HepG2 (cell line): Measurements from ENCODE around the gene ZFP69. TPM values are rescaled to one million over a fixed set of nuclear protein-coding genes. Genes with fewer than 3 reads are reported as not detected.

Source experiments
- ARID4A ChIP-seq: sonication (generic); formaldehyde crosslinking; IDR thresholded peaks from 2 replicates; pipeline ENCODE4 v1.5.0; 2020; ENCODE audit warnings: mild to moderate bottlenecking, missing genetic modification reagents, borderline replicate concordance
- CBX5 ChIP-seq: sonication (generic); formaldehyde crosslinking; IDR thresholded peaks from 2 replicates; pipeline ENCODE4 v1.4.0; 2020; ENCODE audit warnings: missing genetic modification reagents, borderline replicate concordance
- HMGXB3 ChIP-seq: sonication (generic); formaldehyde crosslinking; IDR thresholded peaks from 2 replicates; pipeline ENCODE4 v1.4.0; 2020; ENCODE audit warnings: missing genetic modification reagents, borderline replicate concordance
- PHF5A ChIP-seq: IDR thresholded peaks from one replicate; pipeline ENCODE4 v1.6.1; 2018; ENCODE audit warnings: low read depth, missing genetic modification reagents; ENCODE audit not compliant: unreplicated experiment
- PRDM10 ChIP-seq: sonication (generic); formaldehyde crosslinking; IDR thresholded peaks from 2 replicates; pipeline ENCODE4 v1.4.0; 2020; ENCODE audit warnings: low read depth, missing genetic modification reagents
- RBFOX2 ChIP-seq: fragments of 200-400 bp; formaldehyde crosslinking; IDR thresholded peaks from 2 replicates; pipeline ENCODE4 v1.6.1; 2017; ENCODE audit warnings: low read depth, mild to moderate bottlenecking, low read length
- SMARCE1 ChIP-seq: fragments of 450-650 bp; IDR thresholded peaks from 2 replicates; pipeline ENCODE4 v1.6.1; 2017; ENCODE audit warnings: borderline replicate concordance
- ZBTB21 ChIP-seq: sonication (generic); formaldehyde crosslinking; IDR thresholded peaks from 2 replicates; pipeline ENCODE4 v1.4.0; 2020; ENCODE audit warnings: missing genetic modification reagents
- ZBTB33 ChIP-seq: sonication (generic); formaldehyde crosslinking; IDR thresholded peaks from 2 replicates; pipeline ENCODE4 v1.4.0; 2020; ENCODE audit warnings: missing genetic modification reagents
- ZFP1 ChIP-seq: IDR thresholded peaks from 2 replicates; pipeline ENCODE4 v1.6.1; 2016
- ZNF724P ChIP-seq: sonication (generic); formaldehyde crosslinking; IDR thresholded peaks from 2 replicates; pipeline ENCODE4 v1.8.0; 2022; ENCODE audit warnings: missing genetic modification reagents, borderline replicate concordance
- ZNF782 ChIP-seq: sonication (generic); formaldehyde crosslinking; IDR thresholded peaks from 2 replicates; pipeline ENCODE4 v1.4.0; 2020; ENCODE audit warnings: missing genetic modification reagents, mild to moderate bottlenecking, borderline replicate concordance
- ZNF879 ChIP-seq: sonication (generic); formaldehyde crosslinking; IDR thresholded peaks from 2 replicates; pipeline ENCODE4 v1.8.1; 2023; ENCODE audit warnings: missing genetic modification reagents
- polyA plus RNA-seq, 8 experiments: library from polyadenylated mRNA; depleted of rRNA in 3 of 8; stranded (reverse) in 7 of 8; unstranded in 1 of 8; fragments of >200 nt; fragmentation: Illumina TruSeq in 4 of 8; extraction: Trizol in 4 of 8; gene quantifications; 2 replicates each; pipeline versions ENCODE4 v1.2.1 to v1.2.3, GENCODE V29; 2011 to 2016; ENCODE audit warnings: low read depth in 4 of 8, missing spikeins in 1 of 8, mixed read lengths in 1 of 8; ENCODE audit not compliant: insufficient read depth in 1 of 8
- total RNA-seq, 5 experiments: library from RNA; depleted of rRNA; stranded (reverse); fragments of >200 nt; fragmentation: Illumina TruSeq; extraction: Trizol; gene quantifications; 2 replicates each; pipeline ENCODE4 v1.2.3, GENCODE V29; 2016; ENCODE audit warnings: low read depth in 1 of 5

Gene ZFP69
- total and polyA plus RNA-seq, 2 of the 13 experiments (the other 11 are each of a cell fraction or from before 2014, with no cell fraction given), result 2.6 to 5.6 TPM

GRCh38 chr1:40508375-40509341, 31.6 kb downstream of the ZFP69 start, which contains the start of gene EXO5 (continued):
- TF ChIP-seq PRDM10 (CRISPR knock-in tag) (0 out of 2 replicates have a peak, but pooled peaks have one; percentile 23), ZNF782 (peak; percentile 92; the same call in 1 of the 2 replicates), ZFP1 (CRISPR knock-in tag) (no peak), ARID4A (CRISPR knock-in tag) (peak; percentile 97), ZBTB33 (CRISPR knock-in tag) (no peak), CBX5 (peak; percentile 66; the same call in 1 of the 2 replicates), ZNF724P (CRISPR knock-in tag) (peak; percentile 48; the same call in 1 of the 2 replicates), HMGXB3 (CRISPR knock-in tag) (peak; percentile 73; the same call in 1 of the 2 replicates), RBFOX2 (peak; percentile 93), ZNF879 (CRISPR knock-in tag) (no peak), ZBTB21 (CRISPR knock-in tag) (no peak), PHF5A (no peak), SMARCE1 (no peak)
